K562 (cell line): ENCODE data around the gene UMODL1. TPM values are rescaled to one million over a fixed set of nuclear protein-coding genes. Genes with fewer than 3 reads are reported as not detected.

Source experiments
- ATAC-seq: fragments of 200-7000 bp; cut with Tn5 transposase; 3 replicates; pipeline ENCODE4 v1.9.1; 2020; ENCODE audit warnings: moderate library complexity
- BruUV-seq: library from RNA; stranded (reverse); fragments of 400-500 nt; replicated peaks from 2 replicates; lab custom pipeline; 2021; lab: Mats Ljungman, UMichigan
- CTCF ChIA-PET: fragments of 300-600 bp; formaldehyde crosslinking; extraction: SDS; loops from one replicate; lab custom pipeline; 2021; ENCODE audit warnings: low intra/inter-chr PET ratio; lab: Yijun Ruan, JAX
- POLR2A ChIA-PET: fragments of 300-600, 350-650 bp; sonication (Branson Sonifier 250); formaldehyde crosslinking; extraction: SDS; loops from one replicate; lab custom pipeline; 2021; ENCODE audit warnings: antibody characterized with exemption, inconsistent platforms; lab: Yijun Ruan, JAX
- DNase-seq, 4 experiments: peaks; one replicate each; pipeline versions ENCODE4 v3.0.0 to v3.0.0-alpha.2; 2011 to 2018; ENCODE audit warnings: low spot score in 3 of 4, mixed read lengths in 3 of 4; ENCODE audit errors: extremely low read depth in 1 of 4
- FAIRE-seq: peaks from 2 replicates; lab custom pipeline; 2011; peaks lifted over from hg19 to GRCh38; lab: Jason Lieb, UNC
- H2AFZ ChIP-seq: 2 replicates; pipeline ENCODE4 v1.6.0; 2011; ENCODE audit warnings: low read depth, low read length, control low read depth, inconsistent platforms
- H3K27ac ChIP-seq: fragments of 200-600 bp; 3 replicates; pipeline ENCODE4 v1.8.0; 2011; ENCODE audit warnings: low read depth, mild to moderate bottlenecking, control low read depth, inconsistent platforms, low read length, moderate library complexity, mixed read lengths; ENCODE audit errors: extremely low read depth
- H3K27me3 ChIP-seq, 2 experiments: fragments of 300-600 bp in 1 of 2; 2 replicates in 1 of 2; 3 replicates in 1 of 2; pipeline versions ENCODE4 v1.6.0 to v1.8.0; 2011; ENCODE audit warnings: inconsistent platforms in 2 of 2, low read length in 2 of 2, mild to moderate bottlenecking in 1 of 2, mixed read lengths in 1 of 2, moderate library complexity in 1 of 2; ENCODE audit not compliant: control insufficient read depth in 2 of 2, insufficient read depth in 2 of 2
- H3K36me3 ChIP-seq: fragments of 300-600 bp; 3 replicates; pipeline ENCODE4 v1.8.0; 2011; ENCODE audit warnings: mild to moderate bottlenecking, low read length, inconsistent platforms; ENCODE audit not compliant: control insufficient read depth, insufficient read depth
- H3K4me1 ChIP-seq, 2 experiments: fragments of 200-600 bp in 1 of 2; replicated peaks in 1 of 2; 2 replicates in 1 of 2; 3 replicates in 1 of 2; pipeline versions ENCODE4 v1.5.1 to v1.8.0; 2011; ENCODE audit warnings: inconsistent platforms in 2 of 2, low read length in 2 of 2, mild to moderate bottlenecking in 1 of 2, mixed read lengths in 1 of 2, moderate library complexity in 1 of 2; ENCODE audit not compliant: control insufficient read depth in 2 of 2, insufficient read depth in 2 of 2
- H3K4me2 ChIP-seq: 2 replicates; pipeline ENCODE4 v1.6.1; 2011; ENCODE audit warnings: low read length, control low read depth, inconsistent platforms, mixed read lengths; ENCODE audit not compliant: insufficient read depth
- H3K4me3 ChIP-seq: fragments of 200-600 bp; sonication (generic), shearing (Covaris generic); 2 replicates; pipeline ENCODE4 v1.5.1; 2016; ENCODE audit warnings: control low read depth, inconsistent platforms
- H3K79me2 ChIP-seq: fragments of 200-600 bp; 3 replicates; pipeline ENCODE4 v1.8.0; 2011; ENCODE audit warnings: low read length, inconsistent platforms; ENCODE audit not compliant: control insufficient read depth, insufficient read depth
- H3K9ac ChIP-seq, 2 experiments: 2 replicates each; pipeline versions ENCODE4 v1.6.0 to v1.6.1; 2011; ENCODE audit warnings: low read depth in 2 of 2, low read length in 2 of 2, control low read depth in 1 of 2, inconsistent platforms in 1 of 2, mild to moderate bottlenecking in 1 of 2, mixed read lengths in 1 of 2; ENCODE audit not compliant: insufficient read depth in 1 of 2
- H3K9me1 ChIP-seq: one replicate; pipeline ENCODE4 v1.6.0; 2011; ENCODE audit warnings: inconsistent platforms, mild to moderate bottlenecking, low read length, moderate library complexity; ENCODE audit not compliant: control insufficient read depth, insufficient read depth
- H3K9me3 ChIP-seq: replicated peaks from 2 replicates; pipeline ENCODE4 v1.5.1; 2011; ENCODE audit warnings: low read depth, low read length, inconsistent platforms; ENCODE audit not compliant: control insufficient read depth, insufficient read depth
- H4K20me1 ChIP-seq: replicated peaks from 2 replicates; pipeline ENCODE4 v1.6.1; 2011; ENCODE audit warnings: low read length, inconsistent platforms, mixed read lengths; ENCODE audit not compliant: control insufficient read depth, insufficient read depth
- CEBPB ChIP-seq: fragments of 450-650 bp; IDR thresholded peaks from 2 replicates; pipeline ENCODE4 v1.6.1; 2016; ENCODE audit warnings: missing genetic modification characterization, missing compliant biosample characterization
- HSF4 ChIP-seq: fragments of 250-450 bp; sonication (Bioruptor Pico); IDR thresholded peaks from 2 replicates; pipeline ENCODE4 v2.1.2; 2022; ENCODE audit warnings: mild to moderate bottlenecking, moderate library complexity, borderline replicate concordance
- NR4A1 ChIP-seq, 2 experiments: fragments of 250-450 bp in 1 of 2; fragments of 450-650 bp in 1 of 2; sonication (Bioruptor Pico) in 1 of 2; IDR thresholded peaks; 2 replicates each; pipeline versions ENCODE4 v1.4.0 to v1.6.1; 2016 to 2020; ENCODE audit warnings: mild to moderate bottlenecking in 2 of 2, missing compliant biosample characterization in 1 of 2, missing genetic modification characterization in 1 of 2, moderate library complexity in 1 of 2
- ZC3H4 ChIP-seq: sonication (generic); formaldehyde crosslinking; IDR thresholded peaks from 2 replicates; pipeline ENCODE4 v1.9.0; 2021; ENCODE audit warnings: missing genetic modification reagents, borderline replicate concordance
- ZNF253 ChIP-seq: fragments of 250-450 bp; sonication (Bioruptor Pico); conservative IDR thresholded peaks from 2 replicates; pipeline ENCODE4 v1.6.1; 2021; ENCODE audit warnings: mild to moderate bottlenecking
- WGBS: fragments of 100-300 bp; shearing (Covaris generic); methylation state at CpG from one replicate; pipeline ENCODE4 v1.1.6; 2016; ENCODE audit warnings: low coverage, mixed read lengths; ENCODE audit not compliant: insufficient coverage; ENCODE audit errors: missing lambda C conversion rate; 5-methylcytosine and 5-hydroxymethylcytosine counted together
- in situ Hi-C: fragments of 300-500 bp; cut with MboI; formaldehyde crosslinking; loops from 4 replicates; pipeline ENCODE4 v1.15.0; 2018; ENCODE audit warnings: inconsistent platforms, mixed read lengths
- intact Hi-C: fragments of 100-400 bp; cut with micrococcal nuclease; formaldehyde crosslinking; loops from 2 replicates; pipeline ENCODE4 v1.14.2; 2022
- polyA plus RNA-seq, 8 experiments: library from polyadenylated mRNA; depleted of rRNA in 4 of 8; stranded (reverse) in 5 of 8; unstranded in 3 of 8; fragments of >200 nt; fragmentation: Nextera tagmentation in 2 of 8; fragmentation: Illumina TruSeq in 1 of 8; extraction: Ambion mirVana in 2 of 8; extraction: Trizol in 1 of 8; gene quantifications; 2 replicates each; pipeline versions ENCODE4 v1.2.1 to v1.2.3, GENCODE V29; 2011 to 2014; ENCODE audit warnings: inconsistent platforms in 1 of 8, missing spikeins in 1 of 8
- total RNA-seq, 7 experiments: library from RNA; depleted of rRNA in 6 of 7; stranded (reverse); fragments of >200 nt in 6 of 7; fragmentation: Illumina TruSeq in 2 of 7; extraction: Trizol in 2 of 7; gene quantifications; 2 replicates each; pipeline versions ENCODE4 v1.2.1 to v1.2.3, GENCODE V29; 2011 to 2021; ENCODE audit warnings: low replicate concordance in 1 of 7
- TF ChIP-seq, protein P1 (sequence below): fragments of 450-650 bp; IDR thresholded peaks from 2 replicates; pipeline ENCODE4 v1.6.1; 2016; ENCODE audit warnings: low read depth, mild to moderate bottlenecking, moderate library complexity
- TF ChIP-seq, protein P2 (sequence below): sonication (generic); formaldehyde crosslinking; IDR thresholded peaks from 2 replicates; pipeline ENCODE4 v1.8.0; 2022; ENCODE audit warnings: missing genetic modification reagents, mild to moderate bottlenecking, borderline replicate concordance

UMODL1 gene
- total and polyA plus RNA-seq, 9 of the 15 experiments (the other 6 are each of a cell fraction or from before 2014, with no cell fraction given), result not detected

DNA sequence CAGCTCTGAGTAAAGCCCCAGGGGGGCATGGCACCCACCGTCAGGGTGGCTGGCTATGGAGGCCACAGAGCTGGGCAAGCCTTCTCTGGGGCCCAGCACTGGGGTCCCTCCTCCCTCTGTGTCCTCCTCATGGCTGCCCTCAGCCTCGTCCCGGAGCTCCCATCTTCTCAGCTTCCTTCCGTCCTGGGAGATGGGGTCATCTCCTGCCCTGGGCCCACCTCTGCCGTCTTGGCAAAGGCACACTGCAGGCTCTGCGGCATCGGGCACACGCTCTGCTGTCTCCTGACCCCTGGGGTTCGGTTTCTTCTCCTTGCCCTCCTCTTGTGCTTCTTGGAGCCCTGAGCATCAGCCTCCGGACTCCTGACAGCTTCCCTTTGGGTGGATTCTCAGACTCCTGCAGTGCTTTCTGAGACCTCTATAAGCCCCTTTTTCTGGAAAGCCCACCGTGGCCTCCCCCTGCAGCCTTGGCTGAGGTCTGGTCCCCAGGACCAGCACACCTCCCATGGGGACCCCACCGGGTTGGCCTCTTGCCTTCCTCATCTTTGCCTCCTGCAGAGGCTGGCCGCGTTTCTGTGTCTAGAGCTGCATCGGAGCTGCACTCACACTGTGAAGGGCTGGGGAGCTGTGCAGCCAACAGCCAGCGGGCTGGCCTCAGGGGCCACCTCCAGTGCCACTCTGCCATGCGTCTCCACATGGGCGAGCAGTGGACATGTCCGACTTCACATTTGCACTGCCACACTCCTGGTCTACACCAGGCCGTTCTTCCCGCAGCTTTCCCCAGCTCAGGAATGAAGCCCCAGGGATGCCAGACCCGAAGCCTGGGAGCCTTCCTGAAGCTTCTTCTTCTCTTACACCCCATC lies 11.6 kb downstream of the UMODL1 start:
- ATAC-seq (no peak; the same call in 2 of the 3 replicates), DNase-seq (no peak), FAIRE-seq (no peak)
- H3K9me3 ChIP-seq, result no peaks in the 10 kb centered on the region
- no TSS peak for BruUV-seq
- ChIA-PET CTCF (no interaction called here), POLR2A (interaction anchor here (0.6 to 1.6 kb wide), 6 partner anchors 9 to 82 kb away, joined by 3 to 5 read pairs (median 4); no protein-coding TSS in a partner anchor)
- WGBS, result 2% methylated on average over 22 of the region's 22 CpGs
- H3K27ac ChIP-seq, result no peak overlapping the region
- intact Hi-C loops (loop anchor here (10.0 kb wide), 1 partner anchor 58 kb away; no protein-coding TSS in a partner anchor), in situ Hi-C loops (no loop called here)
- H2AFZ ChIP-seq, result no peak overlapping the region
- H3K4me1 ChIP-seq, result peaks cover under 1 to 3% of the 10 kb centered on the region in 2 experiments; a peak in 1 of 5 replicates
- H3K79me2 ChIP-seq, result no peaks in the 10 kb centered on the region
- H3K4me2 ChIP-seq, result no peak overlapping the region
- H3K9me1 ChIP-seq, result peaks cover 3% of the 10 kb centered on the region
- TF ChIP-seq ZNF253 (CRISPR knock-in tag) (no peak), CEBPB (tag) (no peak), NR4A1 (CRISPR knock-in tag; IDR thresholded peaks at IDR 0.05) (no peak), NR4A1 (tag; IDR thresholded peaks at IDR 0.05) (no peak), ZC3H4 (no peak), HSF4 (CRISPR knock-in tag) (no peak)
- TF ChIP-seq, protein P1, sequence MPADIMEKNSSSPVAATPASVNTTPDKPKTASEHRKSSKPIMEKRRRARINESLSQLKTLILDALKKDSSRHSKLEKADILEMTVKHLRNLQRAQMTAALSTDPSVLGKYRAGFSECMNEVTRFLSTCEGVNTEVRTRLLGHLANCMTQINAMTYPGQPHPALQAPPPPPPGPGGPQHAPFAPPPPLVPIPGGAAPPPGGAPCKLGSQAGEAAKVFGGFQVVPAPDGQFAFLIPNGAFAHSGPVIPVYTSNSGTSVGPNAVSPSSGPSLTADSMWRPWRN, result no peak
- TF ChIP-seq, protein P2, sequence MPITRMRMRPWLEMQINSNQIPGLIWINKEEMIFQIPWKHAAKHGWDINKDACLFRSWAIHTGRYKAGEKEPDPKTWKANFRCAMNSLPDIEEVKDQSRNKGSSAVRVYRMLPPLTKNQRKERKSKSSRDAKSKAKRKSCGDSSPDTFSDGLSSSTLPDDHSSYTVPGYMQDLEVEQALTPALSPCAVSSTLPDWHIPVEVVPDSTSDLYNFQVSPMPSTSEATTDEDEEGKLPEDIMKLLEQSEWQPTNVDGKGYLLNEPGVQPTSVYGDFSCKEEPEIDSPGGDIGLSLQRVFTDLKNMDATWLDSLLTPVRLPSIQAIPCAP, result no peak
- H3K9ac ChIP-seq, result no peak overlapping the region
- H3K4me3 ChIP-seq, result no peak overlapping the region
- H4K20me1 ChIP-seq, result peaks cover 19% of the 10 kb centered on the region
- H3K36me3 ChIP-seq, result no peaks in the 10 kb centered on the region
- peaks cover 57 to 92% of the 10 kb centered on the region in 2 experiments for H3K27me3 ChIP-seq
